Measurements from ENCODE around the gene TTC7B. TPM values are rescaled to one million over a fixed set of nuclear protein-coding genes. Genes with fewer than 3 reads are reported as not detected.

TTC7B gene
- total and polyA plus RNA-seq, 2 of the 13 experiments (the other 11 are each of a cell fraction or from before 2014, with no cell fraction given): 1.3 to 3.2 TPM

- no peak for TF ChIP-seq MAFG (CRISPR knock-in tag; IDR thresholded peaks at IDR 0.05)
- TF ChIP-seq ZNF275 (CRISPR knock-in tag; IDR thresholded peaks at IDR 0.05; ENCODE audit: borderline replicate concordance): no peak
- no peak for TF ChIP-seq GFI1 (CRISPR knock-in tag; IDR thresholded peaks at IDR 0.05; ENCODE audit: borderline replicate concordance)
- TF ChIP-seq UBTF (CRISPR knock-in tag; IDR thresholded peaks at IDR 0.05): no peak
Measured at GRCh38 chr14:90767899-90768298, 48.3 kb downstream of the TTC7B start (continued).

- no peaks in the 10 kb centered on the region for H3K27me3 ChIP-seq (ENCODE audit: control insufficient read depth in 1 of 2, insufficient read depth in 2 of 2, low read length in 2 of 2)
- TF ChIP-seq ZNF331 (CRISPR knock-in tag; IDR thresholded peaks at IDR 0.05) (peak; percentile 100), CTCF (CRISPR knock-in tag; IDR thresholded peaks at IDR 0.05) (peak; percentile 53), STAG1 (CRISPR knock-in tag; IDR thresholded peaks at IDR 0.05) (0 out of 2 replicates have a peak, but pooled peaks have one; percentile 11), ZNF556 (CRISPR knock-in tag; IDR thresholded peaks at IDR 0.05; ENCODE audit: borderline replicate concordance) (no peak)
- 72% methylated on average over 4 of the region's 4 CpGs for WGBS (ENCODE audit: low lambda C conversion rate)
- H3K4me3 ChIP-seq (replicated peaks in 1 of 3; ENCODE audit: insufficient read depth in 1 of 3, low read depth in 2 of 3, low read length in 3 of 3): no peak overlapping the region
- intact Hi-C loops (cut with micrococcal nuclease; ENCODE audit: unreplicated experiment) (loop anchor here (10.0 kb wide), 1 partner anchor 566 kb away; no protein-coding TSS in a partner anchor), in situ Hi-C loops (cut with HindIII; ENCODE audit: extremely low pct_ligation_motif_present, low pct_unique_long_range_greater_than_20kb) (no loop called here)
- H3K4me2 ChIP-seq (ENCODE audit: low read depth, low read length): no peak overlapping the region
- ChIA-PET POLR2A (no interaction called here), CTCF (ENCODE audit: low intra/inter-chr PET ratio, low total read pairs) (interaction anchor here (0.7 to 1.0 kb wide), 2 partner anchors 361 to 362 kb away, joined by 3 read pairs; no protein-coding TSS in a partner anchor)
- H3K4me1 ChIP-seq (ENCODE audit: insufficient read depth, low read length): peaks cover 15% of the 10 kb centered on the region
- H2AFZ ChIP-seq (ENCODE audit: low read length): no peak overlapping the region
- no peak overlapping the region for H3K27ac ChIP-seq (ENCODE audit: extremely low read length, insufficient read depth, low read length)
- FAIRE-seq: peak; percentile 30
- no peak overlapping the region for H3K9ac ChIP-seq (ENCODE audit: insufficient read depth, low read depth, low read length)
- peak; percentile 38 for ATAC-seq
- no peaks in the 10 kb centered on the region for H4K20me1 ChIP-seq (ENCODE audit: insufficient read depth, low read length)
- no peaks in the 10 kb centered on the region for H3K79me2 ChIP-seq (ENCODE audit: insufficient read depth, low read length)
- BruUV-seq (replicated peaks): no TSS peak
- DNase-seq (ENCODE audit: low spot score): peak; percentile 38
- no peaks in the 10 kb centered on the region for H3K36me3 ChIP-seq (replicated peaks in 1 of 2; ENCODE audit: control insufficient read depth in 1 of 2, insufficient read depth in 2 of 2, low read length in 2 of 2)
- H3K9me3 ChIP-seq (ENCODE audit: low read length): peaks cover 4% of the 10 kb centered on the region; the same call in 1 of the 2 replicates
Measured at GRCh38 chr14:90760591-90761316, 55.5 kb downstream of the TTC7B start.
